ENCODE results near the gene FCMR.
"Not testable (repeated sequence)": the region's sequence is repeated elsewhere in the genome, so short reads cannot be mapped to it uniquely, and the experiment has no call there.

The FCMR gene

GRCh38 chr1:206949641-206950040, 27.9 kb upstream of the FCMR start:
- DNase-seq = no peak

DNA sequence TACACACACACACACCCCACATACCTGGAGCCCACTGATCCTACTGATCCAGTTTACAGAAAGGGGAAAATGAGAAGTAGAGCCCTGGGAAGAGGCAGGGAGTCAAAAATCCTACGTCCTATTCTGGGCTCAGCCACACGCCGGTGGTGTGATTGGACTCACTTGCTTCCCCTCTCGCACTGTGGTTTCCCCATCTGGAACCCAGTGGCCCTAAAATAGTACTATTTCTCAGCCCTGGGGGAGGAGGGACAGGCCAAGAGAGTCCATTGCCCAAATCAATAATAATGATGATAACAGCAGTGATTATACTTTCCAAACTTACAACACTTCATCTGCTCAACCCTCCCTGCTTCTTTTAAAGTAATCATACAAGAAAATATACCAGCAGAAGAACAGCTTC, 27.5 kb upstream of the FCMR start:
- no peak for DNase-seq

GRCh38 chr1:206947255-206947654, 25.5 kb upstream of the FCMR start:
- DNase-seq = no peak

DNA sequence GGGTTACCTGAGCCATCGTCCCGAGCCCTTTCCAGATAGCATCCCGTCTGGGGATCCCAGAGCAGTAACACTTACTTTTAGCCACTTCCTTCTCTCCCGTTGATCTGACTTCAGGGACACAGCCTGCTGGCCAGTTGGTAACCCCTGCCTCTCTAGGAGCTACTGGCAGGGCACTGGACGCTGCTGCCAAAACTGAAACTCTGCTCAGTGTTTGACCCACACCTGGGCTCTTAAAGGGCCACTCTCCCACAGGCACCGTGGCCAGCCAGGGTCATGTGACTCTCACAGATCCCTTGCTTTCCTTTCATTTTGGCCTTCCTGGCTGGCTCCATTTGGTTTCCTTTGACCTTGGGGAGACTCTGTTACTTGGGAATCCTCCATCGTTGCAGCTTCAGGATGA, 24.5 kb upstream of the FCMR start, which contains the start of gene PIGR:
TSS of gene PIGR (minus strand) at position 206 of the 400 bp plus-strand sequence. CDS start 5,935 bp downstream, outside the sequence.
- DNase-seq = no peak

GRCh38 chr1:206945779-206946178, 24.0 kb upstream of the FCMR start:
- DNase-seq = no peak

GRCh38 chr1:206944703-206945102, 23.0 kb upstream of the FCMR start:
- DNase-seq = no peak

DNA sequence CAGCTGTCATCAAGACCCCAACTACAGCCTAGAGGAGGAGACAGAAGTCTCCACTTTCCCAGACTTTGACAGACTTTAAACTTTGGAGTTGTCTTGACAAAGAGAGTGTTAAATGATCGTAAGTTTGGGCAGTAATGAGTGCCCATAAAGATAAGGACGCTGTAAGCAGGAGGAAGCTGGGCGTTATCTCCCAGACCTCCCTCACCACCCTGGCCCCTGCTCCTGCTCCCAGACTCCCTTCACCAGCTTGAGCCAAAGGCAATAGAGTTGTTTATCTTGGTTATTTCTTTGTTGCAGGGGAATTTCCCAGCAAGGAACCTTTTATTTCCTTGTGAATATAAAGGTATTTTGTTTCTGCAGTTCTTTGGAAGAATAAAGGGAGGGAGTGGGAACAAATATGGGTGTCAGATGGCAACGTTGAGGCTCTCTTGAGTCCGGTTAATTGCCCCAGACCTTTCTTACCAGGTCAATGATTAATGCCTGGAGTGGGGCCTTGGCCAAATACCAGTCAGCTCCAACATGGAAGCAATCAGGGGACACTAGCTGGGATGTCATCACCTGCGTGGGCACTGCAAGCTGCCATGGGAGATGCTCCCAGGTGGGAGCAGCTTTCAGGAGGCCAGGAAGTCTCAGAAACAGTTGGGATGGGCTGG, 20.2 kb upstream of the FCMR start:
- no peak for DNase-seq

DNA sequence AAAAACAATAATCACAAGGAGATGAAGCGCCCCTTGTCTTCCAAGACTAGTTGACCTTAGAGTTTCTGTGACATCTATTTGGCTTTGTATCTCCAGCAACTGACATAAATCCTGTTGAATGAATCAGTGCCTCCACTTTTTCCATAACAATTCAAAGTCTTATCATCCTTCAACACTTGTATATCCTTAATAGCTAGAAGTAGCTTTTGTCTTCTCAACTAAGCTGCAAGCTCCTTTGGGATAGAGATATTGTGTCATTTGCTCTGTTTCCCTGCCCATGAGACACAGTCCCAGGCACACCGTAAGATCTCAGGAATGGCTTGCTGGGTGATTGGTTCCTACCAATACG, 18.8 kb upstream of the FCMR start:
- DNase-seq = no peak

GRCh38 chr1:206939841-206940587, 18.3 kb upstream of the FCMR start:
- DNase-seq = no peak

DNA sequence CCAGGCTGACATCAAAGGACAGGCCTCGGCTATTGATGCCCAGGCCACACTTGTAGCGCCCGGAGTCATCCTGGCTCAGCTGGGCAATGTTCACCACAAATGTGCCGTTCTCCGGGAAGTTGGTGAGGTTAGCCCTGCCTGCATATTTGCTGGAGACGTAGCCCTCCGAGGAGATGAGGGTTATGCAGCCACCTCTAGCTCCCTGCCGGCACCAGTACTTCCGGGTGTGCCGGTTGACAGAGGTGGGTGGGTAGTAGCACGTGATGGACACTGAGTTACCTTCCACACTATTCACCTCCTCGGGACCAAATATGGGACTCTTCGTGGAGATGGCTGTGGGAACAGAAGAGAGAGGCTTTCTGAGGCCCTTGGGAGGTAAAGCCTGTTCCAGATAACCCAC, 17.4 kb upstream of the FCMR start:
- DNase-seq = no peak

DNA sequence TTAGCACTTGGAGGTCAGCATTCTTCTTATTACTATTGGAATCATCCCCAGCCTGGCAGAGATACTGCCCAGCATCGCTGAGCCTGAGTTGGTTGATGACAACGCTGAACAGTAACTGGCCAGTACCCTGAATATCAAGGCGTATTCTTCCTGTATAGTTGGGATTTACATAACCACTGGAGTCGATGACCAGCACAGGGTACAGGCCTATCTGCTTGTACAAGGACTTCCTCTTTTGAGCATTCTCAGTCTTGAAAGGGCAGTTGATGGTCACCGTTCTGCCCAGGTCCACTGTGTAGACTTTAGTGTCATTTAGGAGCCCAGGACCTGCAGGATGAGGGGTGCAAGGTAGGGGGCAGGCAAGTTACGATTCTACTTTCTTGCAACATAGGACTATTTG, 15.7 kb upstream of the FCMR start:
- DNase-seq = no peak

DNA sequence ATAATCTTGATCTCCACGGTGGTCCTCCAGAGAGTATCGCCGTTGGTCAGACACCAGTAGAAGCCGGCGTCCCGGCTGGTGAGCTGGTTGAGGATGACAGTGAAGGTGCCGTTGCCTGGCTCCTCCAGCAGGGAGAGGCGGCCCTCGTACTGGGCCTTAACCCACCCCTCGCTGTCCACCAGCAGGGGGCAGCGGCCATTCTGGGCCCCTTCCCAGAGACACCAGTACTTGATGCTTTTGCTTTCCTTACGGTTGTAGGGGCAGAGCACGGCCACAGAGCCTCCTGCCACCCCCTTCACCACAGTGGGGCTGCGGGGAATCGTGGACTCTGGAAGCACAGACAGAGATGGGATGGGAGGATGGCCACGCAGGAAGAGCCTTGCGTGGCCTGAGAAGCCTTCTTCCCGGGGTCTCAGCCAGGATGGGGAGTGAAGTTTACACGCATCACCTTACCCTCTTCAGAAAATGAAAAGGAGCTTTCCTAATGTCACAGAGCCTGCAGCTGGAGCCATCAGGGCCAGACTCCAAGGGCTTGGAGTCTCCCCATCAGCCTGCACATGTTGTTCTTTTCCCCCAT, 13.8 kb upstream of the FCMR start:
- no peak for DNase-seq

DNA sequence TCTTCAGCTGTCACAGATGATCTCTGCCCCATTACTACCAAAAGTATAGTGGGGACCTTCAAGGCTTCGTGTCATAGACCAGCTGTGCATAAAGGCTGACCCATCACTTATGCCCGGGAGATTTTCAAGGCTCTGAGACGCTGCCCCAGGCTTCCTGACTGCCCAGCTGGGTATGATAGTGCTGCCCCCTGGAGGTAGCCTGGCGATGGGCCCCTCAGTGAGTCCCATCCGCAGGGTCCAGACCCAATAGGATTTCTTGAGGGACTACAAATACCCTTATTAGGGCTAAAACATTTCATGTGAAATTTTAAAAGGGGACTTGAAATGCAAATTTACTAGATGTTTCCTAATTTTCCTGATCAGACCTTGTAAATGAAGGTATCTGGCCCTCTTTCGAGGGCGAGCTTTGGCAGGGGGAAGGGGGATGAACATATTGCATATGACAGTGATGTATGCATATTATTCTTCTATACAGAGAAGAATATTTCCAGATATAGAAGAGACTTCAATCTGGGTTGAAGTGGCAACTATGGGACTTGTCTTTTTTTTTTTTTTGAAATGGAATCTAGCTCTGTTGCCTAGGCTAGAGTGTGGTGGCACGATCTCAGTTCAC, 11.7 kb upstream of the FCMR start:
- no peak for DNase-seq

DNA sequence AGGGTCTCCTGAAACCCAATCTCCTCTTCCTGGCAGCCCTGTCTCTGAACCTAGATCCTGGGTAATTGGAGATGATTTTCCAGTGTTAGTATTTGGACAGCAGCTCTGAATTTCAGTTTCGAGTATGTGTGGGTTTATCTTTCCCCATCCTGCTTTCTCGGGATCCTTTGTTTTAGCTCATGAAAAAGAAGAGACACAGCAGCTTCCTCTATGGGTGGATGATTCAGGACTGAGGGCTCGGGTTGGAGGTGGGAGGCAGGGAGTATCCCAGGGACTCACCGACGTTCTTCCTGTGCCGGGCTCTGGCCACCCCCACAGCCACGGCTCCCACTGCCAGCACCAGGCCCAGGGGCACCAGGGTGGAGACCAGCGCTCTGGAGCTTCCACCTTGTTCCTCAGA, 10.4 kb upstream of the FCMR start:
- no peak for DNase-seq

DNA sequence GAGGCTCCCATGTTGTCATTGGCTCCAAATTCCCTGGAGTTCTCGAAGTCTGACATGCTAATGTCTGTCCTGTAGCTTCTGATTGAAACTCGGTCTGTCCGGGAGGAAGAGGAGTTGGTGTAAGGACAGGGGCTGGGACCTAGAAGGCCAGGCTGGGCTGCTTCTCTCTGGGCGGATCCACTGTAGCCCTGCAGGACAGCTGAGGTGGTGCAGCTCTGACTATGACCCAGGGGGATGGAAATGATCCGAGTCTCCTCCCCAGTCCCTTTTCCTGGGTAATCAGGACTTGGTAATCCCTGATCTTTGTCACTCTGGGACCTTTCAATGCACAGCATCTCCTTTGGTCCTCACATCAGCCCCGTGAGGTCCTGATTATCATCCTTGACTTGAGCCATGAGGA, 10.0 kb upstream of the FCMR start:
- no peak for DNase-seq

- DNase-seq = no peak
These were observed 8.6 kb upstream of the FCMR start for GRCh38 chr1:206930210-206930798.

DNA sequence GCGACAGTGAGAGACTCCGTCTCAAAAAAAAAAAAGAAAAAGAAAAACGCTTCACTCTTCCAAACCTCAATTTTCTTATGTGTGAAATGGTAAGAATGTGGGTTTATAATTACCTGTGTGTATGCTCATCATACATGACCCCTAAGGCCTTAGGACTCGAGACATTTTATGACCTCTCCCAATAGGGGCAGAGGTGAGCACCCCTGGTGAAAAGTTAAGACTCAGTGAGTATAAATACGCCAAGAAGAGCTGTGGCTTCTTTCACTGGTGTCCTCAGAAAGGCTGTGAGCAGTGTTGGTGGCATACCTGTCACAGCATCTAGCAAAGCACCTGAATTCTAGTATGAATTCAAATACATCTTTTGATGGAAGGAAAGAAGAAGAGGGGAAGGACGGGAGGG, 7.8 kb upstream of the FCMR start:
- no peak for DNase-seq

GRCh38 chr1:206926286-206926685, 4.5 kb upstream of the FCMR start:
- no peak for DNase-seq

DNA sequence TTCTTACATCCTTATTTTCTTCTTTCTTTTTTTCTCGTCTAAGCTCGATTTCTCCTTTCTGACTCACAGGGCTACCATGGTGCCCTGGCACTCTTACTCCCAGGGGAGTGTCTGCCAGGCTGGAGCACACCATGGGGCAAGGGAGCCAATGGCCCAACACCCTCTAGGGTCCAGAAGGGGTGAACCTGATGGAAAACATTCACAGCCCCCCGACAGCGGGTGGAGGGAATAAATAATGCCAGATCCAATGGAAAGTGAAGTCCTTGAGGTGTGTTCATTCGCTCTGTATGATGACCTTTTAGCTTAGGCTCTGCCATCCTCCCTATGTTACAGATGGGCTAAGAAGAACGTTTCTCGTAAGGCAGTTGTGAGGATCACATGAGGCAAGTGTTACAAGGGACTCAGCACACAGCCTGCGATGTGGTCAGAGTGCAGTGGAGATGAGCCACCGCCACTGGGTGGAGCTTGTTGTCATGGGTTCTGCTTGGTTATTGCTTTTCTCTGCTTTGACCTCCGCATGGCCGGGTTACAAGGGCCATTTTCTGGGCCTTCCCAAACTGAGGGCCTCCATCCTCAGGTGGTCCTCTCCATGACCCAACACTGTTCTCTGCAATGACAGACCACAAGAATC, 3.5 kb upstream of the FCMR start:
- DNase-seq = no peak

DNA sequence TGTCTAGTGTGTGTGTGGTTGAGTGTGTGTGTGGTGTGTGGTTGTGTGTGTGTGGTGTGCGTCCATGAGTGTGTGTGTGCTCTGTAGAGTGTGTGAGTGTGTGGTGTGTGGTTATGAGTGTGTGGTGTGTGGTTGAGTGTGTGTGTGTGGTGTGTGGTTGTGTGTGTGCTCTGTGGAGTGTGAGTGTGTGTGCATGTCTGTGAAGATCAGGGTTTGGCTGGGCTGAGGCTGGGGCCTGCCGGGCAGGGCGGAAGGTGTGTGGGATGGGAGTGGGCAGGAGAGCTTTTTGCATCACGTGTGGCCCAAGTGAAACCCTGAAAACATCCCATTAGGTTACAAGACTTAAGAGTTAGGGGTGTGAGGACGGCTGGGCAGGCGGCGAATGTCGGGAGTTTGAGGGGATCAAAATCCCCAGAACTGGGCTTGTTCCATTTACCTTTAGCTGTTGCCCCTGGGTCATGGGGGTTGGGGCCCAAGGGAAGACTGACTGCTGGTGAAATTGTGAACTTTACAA, 2.9 kb upstream of the FCMR start:
- DNase-seq = no peak

- not testable (repeated sequence) for DNase-seq
These were observed 2.3 kb upstream of the FCMR start for GRCh38 chr1:206923961-206924557.

Data from DMS 273 treated with DMSO at 0.1 percent for 48 hours (cell line).